NCI-H1417 (cell line): ENCODE results near the gene ZNF564.
"Not testable (repeated sequence)": the region's sequence is repeated elsewhere in the genome, so short reads cannot be mapped to it uniquely, and the experiment has no call there.

Experiments used
- DNase-seq, 3 experiments: peaks; one replicate each; lab custom pipeline; 2025; lab: John Stamatoyannopoulos, UW

The ZNF564 gene

DNA sequence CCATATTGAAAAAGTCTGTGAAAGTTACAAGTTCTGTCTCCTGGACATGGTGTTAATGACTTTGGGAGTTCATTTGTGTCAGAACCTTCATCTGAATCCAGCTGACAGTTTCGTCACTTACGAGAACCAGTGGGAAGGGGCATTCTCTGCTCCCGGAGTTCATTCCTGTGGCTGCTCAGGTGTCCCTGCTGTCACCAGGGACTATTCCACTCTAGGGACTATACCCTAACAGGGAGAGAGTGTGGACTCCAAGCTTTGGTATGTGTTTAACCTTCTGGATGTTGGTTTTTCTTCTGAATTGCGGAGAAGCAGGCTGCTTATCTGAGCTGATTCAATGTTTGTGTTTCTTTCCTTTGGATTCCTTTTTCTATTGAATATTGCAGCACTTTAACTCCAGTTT lies 54.2 kb downstream of the ZNF564 start:
- no peak for DNase-seq

DNA sequence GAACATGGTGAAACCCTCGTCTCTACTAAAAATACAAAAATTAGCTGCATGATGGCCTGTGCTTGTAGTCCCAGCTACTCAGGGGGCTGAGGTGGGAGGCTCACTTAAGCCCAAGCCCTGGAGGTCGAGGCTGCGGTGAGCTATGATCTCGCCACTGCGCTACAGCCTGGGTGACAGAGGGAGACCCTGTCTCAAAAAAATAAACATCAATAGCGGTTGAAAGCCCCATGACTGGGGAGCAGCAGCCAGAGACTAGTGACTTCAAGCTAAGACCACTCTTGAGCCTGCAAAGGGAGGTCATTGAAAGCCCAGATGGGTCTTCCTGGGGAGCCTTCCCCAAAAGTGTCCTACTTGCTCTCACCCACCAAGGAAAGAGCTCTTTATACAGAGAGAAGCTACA lies 54.8 kb downstream of the ZNF564 start:
- no peak for DNase-seq

DNA sequence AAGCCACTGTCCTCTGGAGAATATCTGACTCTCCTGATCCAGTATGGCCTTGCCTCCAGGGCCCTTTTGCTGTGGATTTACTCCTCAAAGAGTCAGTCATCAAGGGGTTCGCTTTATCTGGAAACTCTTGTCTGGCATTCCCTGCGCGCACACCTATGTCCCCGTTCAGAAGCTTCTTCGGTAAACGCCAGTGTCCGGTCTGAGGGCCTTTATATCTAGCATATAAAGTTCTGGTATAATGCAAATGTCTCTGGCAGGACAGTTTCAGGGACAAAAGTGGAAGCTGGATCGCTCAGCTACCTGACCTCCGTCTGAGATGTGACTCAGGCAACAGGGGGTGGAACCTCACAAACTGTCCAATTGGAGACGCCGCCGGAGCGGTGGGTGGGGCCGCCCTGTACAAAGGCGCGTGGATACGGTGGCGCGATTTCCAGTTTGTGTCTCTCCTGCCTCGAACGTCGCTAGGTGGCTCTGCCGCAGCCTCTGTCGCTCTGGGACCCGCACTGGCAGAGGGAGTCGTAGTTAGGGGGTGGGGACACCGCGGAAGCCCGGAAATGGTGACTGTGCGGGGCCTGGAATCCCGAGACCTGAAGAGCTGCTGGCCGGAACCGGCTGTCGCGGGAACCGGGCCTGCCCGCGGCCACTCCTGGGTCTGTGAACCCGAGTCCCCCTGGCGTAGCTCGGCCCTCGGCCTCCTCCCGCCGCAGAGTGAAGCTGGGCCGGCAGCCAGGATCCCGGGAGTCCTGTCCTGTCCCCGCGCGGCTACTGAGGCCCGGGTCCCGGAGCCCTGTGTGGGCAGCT lies 56.1 kb downstream of the ZNF564 start:
- DNase-seq, result peak; percentile 87 to 99 (median 99)

GRCh38 chr19:12494260-12494860 lies 56.9 kb downstream of the ZNF564 start:
- DNase-seq, result no peak

DNA sequence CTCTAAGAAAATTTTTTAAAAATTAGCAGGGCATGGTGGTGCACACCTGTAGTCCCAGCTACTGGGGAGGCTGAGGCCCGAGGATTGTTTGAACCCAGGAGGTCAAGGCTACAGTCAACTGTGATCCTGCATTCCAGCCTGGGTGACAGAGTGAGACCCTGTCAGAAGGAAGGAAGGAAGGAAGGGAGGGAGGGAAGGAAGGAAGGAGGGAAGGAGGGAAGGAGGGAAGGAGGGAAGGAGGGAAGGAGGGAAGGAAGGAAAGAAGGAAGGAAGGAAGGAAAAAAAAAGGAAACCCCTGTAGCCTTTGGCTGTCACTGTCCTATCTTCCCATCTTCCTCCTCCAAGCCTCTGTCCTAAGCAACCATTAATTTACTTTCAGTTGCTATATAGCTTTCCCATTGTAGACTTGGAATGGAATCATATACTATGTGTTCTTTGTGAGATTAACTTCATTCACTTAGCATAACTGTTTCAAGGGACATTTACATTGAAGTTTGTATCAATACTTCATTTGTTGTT lies 65.0 kb downstream of the ZNF564 start:
- DNase-seq, result not testable (repeated sequence)

DNA sequence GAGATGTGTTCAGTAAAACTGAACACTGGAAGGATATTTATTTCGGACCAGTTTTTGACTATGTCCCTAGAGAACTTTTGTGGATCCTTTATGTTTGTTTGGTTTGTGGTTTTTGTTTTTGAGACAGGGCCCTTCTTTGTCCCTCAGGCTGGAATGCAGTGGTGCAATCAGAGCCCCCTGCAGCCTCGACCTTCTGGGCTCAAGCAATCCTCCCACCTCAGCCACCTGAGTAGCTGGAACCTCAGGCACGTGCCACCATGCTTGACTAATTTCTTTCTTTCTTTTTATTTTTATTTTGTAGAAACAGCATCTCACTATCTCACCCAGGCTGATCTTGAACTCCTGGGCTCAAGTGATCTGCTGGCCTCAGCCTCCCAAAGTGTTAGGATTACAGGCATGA lies 65.7 kb downstream of the ZNF564 start:
- DNase-seq, result no peak

- no peak for DNase-seq
These were observed 66.2 kb downstream of the ZNF564 start for GRCh38 chr19:12485052-12485416.

- DNase-seq, result peak; percentile 80 to 97 (median 94)
These were observed 66.8 kb downstream of the ZNF564 start, which contains the start of gene ZNF709 for GRCh38 chr19:12484371-12485051. Gene ZNF709, minus strand, starts transcription at chr19:12484816. Its CDS starts 159 bp downstream, at chr19:12484657.

DNA sequence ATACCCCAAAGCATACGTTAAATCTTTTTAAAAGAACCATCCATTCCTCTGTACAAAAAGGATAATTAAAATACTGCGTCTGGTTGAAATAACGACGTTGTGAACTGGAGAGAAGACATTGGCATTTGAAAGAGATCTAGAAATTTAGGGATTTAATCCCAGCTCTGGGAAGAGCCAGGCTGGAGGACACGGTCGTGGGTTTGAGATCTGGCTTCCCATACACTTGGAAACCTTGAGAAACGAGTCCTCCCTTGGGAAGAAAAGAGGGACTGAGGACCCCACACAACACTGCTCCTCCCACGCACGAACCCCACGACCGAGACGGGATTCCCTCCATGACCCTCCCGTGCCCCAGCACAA lies 67.3 kb downstream of the ZNF564 start:
- DNase-seq, result no peak

DNA sequence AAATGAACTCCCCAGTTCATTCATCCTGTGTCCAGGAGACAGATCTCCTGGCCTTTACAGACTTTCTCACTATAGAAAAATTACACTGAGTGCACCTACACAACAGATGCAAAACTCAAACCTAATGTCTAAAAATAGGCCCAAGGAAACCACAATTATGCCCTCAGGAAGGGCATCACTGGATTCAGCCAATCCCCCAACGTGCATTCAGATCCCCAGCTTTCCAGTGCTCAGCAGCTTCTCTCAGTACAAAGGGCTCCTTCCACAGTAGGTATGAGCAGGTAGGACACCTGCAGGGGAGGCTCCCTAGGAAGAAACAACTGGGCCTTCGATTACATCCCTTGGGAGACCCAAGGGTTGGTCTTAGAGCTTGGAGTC lies 68.8 kb downstream of the ZNF564 start:
- no peak for DNase-seq

GRCh38 chr19:12481781-12482508 lies 69.3 kb downstream of the ZNF564 start:
- no peak for DNase-seq

DNA sequence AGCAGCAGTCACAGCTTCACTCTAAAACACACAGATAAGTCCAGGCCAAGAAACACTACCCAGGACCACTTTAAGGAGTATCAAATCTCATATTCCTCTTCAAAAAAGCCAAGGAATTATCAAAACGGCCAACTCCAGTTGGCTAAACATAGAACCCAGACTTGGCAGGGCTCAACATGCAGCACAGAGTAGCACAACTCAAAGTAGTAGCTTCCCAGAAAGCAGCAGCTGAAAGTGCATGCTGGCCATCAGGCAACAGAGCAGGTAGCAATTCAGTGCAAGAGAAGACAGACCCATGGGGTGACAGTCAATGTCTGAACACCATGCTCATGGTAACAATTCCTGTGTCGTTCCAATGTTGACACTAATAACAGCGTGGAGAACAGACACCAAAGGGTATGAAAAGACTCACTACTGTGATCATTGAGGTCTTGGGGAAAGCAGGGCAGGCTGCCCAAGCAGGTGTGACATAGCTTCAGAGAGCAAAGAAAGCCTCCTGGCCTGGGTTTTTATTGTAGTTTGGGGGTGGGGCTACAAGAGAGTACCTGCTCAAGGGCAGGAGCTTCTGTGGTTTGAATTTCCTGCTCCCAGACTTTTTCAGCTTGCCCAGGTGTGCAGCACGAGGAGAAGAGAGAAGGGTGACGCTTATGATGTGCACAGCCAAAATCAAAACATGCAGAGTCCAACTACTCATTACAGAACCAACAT lies 72.9 kb downstream of the ZNF564 start:
- DNase-seq, result peak in 2 of 3 experiments; percentile 33 to 66
